Left ventricle myocardium superior (tissue), 1 donor: Measurements from ENCODE around the gene AHCYL2. TPM values are rescaled to one million over a fixed set of nuclear protein-coding genes. Genes with fewer than 3 reads are reported as not detected.
A peak's percentile ranks its signal among the peaks of the same experiment; 100 is the strongest.
"Not testable (repeated sequence)": the region's sequence is repeated elsewhere in the genome, so short reads cannot be mapped to it uniquely, and the experiment has no call there.

Source experiments
- ATAC-seq: fragments of 200-7000 bp; cut with Tn5 transposase; one replicate; pipeline ENCODE4 v1.9.1; 2020; ENCODE audit warnings: mild to moderate bottlenecking, moderate library complexity
- DNase-seq: peaks from one replicate; pipeline ENCODE4 v3.0.0-alpha.2; 2020
- intact Hi-C: fragments of 100-400 bp; cut with micrococcal nuclease; formaldehyde crosslinking; loops from one replicate; pipeline ENCODE4 v1.11.0; 2022
- total RNA-seq: library from RNA; stranded (reverse); fragmentation: NEBNext Ultra II Directional; extraction: Animal tissue kit (Norgen Biotek cat#: 25700); gene quantifications from one replicate; pipeline ENCODE4 v1.2.1, GENCODE V29; 2021
- donor health status: DM: no; HTN: yes; CAD: no; lungs with severe emphysema.

The AHCYL2 gene
- total RNA-seq, 1 donor from 2014 or later = 4.3 TPM

DNA sequence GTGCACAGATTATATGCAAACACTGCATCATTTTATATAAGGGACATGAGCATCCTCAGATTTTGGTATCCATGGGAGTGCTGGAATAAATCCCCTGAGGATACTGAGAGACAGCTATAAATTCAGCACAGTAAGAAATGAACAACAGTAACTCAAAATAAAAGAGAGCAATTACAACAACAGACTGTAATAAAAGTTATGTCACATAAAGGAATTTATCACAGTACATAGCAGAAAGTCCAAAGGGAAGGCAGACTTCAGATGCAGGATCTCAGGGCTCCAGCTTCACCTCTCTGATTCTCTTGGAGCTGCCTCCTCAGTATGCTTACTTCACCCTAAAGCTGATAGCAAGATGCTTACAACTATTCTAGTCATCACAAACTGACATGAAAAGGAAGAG, 165.5 kb downstream of the AHCYL2 start:
- ATAC-seq = no peak
- intact Hi-C loops = no loop called here
- no peak for DNase-seq

DNA sequence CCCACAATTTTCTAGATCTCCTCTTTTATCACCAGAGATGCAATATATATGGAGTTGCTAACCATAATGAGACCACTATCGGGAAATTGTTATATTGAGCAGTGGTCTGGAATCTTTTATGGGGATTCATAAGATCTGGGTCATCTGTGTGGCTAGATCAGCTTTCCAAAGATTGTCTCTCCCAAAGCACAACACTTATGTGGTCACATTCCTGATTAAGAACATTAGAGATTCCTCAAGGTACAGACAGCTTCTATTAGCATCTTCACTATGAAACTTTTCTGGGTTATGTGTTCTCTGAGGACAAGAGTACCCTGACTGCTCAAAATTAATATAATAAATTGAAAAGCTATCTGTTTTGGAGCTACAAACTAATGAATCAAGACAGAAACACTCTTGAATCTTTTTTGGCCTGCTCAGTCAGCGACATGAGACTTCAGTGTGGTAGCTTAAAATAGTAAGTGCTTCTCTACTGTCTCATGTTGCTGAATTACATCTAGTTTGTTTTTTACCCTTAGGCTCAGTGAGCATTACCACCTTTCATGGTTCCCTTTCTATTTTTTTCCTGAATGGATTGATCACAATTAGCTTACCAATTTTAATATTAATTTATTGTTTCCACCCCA, 166.8 kb downstream of the AHCYL2 start:
- DNase-seq = no peak
- peak; percentile 81 for ATAC-seq
- intact Hi-C loops = no loop called here

DNA sequence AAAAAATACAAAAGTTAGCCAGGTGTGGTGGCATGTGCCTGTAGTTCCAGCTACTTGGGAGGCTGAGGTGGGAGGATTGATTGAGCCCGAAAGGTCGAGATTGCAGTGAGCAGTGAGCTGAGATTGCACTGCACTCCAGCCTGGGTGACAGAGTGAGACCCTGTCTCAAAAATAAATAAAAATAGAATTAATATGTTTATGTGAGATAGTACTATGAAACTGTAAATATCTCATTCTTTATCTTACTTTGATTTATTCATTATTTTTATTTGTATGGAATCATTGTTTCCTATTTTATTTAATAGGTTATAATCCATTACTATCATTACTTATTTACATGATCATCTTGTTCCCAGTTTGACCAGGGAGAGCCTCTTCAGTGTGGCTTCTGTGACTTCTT, 168.4 kb downstream of the AHCYL2 start:
- no peak for DNase-seq
- ATAC-seq = no peak
- intact Hi-C loops = no loop called here

DNA sequence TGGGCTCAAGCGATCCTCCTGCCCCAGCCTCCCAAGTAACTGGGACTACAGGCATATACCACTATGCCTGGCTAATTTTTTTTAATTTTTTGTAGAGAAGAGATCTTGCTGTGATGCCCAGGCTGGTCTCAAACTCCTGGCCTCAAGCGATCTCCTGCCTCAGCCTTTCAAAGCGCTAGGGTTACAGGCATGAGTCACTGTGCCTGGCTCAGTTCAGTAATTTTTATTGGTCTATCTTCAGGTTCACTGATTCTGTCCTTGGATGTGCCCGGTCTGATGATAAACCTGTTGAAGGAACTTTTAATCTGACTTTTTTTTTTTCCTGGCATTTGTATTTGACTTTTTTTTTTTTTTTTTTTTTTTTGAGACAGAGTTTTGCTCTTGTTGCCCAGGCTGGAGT, 169.3 kb downstream of the AHCYL2 start:
- DNase-seq = no peak
- no peak for ATAC-seq
- intact Hi-C loops = no loop called here

DNA sequence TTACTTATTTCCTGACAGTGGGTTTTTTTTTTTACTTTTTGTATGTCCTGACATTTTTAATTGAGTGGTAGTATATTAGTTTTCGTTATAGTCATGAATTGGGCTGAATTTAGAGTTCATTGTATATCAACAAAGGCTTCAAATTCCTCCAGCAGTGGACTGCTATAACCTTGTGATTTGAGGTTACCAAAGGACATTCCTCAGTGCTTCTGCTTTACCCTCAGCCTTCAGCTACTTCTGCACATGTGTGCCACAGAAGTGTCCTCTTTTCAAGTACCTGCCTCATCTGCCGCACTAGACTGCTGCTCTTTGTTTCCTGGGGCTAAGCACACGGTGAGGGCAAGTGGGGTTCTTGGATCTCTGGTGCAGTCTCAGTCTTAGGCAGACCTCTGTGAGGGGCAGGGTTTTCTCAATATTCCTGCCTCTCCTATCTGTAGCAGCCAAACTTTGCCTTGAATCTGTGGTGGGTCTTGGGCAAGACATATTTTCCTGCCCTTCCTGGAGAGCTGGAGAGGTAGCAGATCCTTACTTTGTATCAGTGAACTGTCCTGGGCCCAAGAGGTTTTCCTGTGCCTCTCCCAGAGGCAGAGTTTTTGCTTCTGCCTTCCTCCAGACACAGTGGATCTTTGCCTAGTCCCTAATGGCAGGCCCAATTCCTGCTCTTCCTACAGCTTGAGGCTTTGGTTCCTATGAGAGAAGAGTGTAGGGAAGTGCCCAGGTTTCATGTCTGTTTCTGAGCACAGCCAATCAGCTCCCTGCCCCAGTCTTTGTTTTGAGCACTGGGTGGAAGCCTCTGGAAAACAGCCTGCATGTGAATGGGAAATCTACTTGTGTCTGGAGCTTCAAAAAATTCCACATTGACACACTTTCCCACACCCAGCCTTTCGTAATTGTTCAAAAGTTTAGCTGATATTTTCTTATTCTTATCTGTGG, 170.4 kb downstream of the AHCYL2 start:
- ATAC-seq = peak; percentile 45
- no peak for DNase-seq
- intact Hi-C loops = no loop called here

DNA sequence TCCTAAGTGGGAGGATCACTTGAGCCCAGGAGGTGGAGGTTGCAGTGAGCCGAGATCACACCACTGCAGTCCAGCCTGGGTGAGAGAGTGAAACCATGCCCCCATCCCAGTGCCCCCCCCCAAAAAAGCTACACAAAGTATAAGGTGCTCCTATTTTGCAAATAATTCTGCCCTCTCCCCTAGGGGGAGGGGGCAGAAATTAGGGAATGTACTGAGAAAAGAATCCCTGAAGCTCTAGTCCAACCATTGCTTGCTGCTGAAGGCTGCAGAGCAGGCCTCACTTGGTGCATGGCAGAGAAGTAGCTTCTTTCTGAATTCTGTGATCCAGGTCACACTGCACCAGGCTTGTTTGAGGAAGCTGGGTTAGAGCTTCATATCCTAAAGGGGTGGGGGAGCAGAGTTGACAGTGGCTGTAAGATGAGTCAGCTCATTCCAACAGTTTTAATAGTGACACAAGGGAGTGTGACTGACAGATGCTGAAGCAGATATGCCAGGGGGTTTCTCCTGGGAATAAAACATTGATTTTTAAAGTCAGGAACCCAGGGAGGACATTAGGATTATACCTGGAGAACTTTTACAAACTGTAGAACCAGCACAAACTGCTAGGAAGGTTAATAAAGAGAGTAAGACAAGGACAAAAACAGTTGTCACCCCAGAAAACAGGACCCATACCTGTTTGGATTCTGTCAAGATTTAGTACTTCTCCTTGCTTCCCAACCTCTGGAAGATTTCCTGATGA, 176.6 kb downstream of the AHCYL2 start:
- intact Hi-C loops = no loop called here
- no peak for DNase-seq
- no peak for ATAC-seq

DNA sequence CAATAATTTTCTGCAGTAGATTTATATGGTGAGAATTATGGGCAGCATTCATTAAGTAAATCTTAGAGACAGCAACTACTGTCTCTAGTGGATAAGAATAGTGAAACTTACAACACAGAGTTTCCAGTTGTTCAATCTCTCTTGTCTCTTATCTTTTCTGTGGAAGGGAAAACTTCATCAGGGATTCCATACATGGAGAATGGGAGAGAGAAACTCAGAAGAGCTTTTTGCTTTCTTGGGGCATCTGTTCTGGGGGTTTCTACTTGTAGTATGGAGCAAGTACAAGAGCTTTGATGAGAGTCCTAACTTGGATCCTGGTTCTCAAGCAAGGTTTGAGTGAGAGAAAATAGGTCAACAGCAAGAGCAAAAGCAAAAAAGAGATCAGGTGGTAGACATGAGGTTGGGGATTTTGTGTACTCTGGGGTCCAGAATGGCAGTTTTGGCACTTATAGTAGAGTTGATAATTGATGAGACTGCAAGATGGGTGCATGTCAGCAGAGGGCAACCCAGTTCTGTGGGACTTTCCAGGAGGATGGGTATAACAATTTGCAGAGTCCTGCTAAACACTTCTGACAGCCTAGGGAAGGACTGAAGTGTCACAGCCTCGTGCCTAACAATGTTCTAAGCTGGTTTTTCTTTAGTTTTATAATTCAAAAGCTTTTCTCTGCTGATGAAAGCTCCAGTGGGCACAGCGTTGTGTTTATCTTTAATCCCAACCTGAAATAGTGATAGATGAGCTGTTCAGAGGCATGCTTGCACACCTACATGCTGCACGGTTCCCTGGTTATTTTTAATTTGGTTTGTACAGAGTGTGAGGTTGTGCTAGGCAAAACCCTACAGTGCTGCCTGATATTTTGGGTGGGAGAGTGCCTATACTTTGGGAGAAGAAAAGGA, 177.4 kb downstream of the AHCYL2 start:
- intact Hi-C loops = no loop called here
- ATAC-seq (peak; percentile 56), DNase-seq (no peak)

DNA sequence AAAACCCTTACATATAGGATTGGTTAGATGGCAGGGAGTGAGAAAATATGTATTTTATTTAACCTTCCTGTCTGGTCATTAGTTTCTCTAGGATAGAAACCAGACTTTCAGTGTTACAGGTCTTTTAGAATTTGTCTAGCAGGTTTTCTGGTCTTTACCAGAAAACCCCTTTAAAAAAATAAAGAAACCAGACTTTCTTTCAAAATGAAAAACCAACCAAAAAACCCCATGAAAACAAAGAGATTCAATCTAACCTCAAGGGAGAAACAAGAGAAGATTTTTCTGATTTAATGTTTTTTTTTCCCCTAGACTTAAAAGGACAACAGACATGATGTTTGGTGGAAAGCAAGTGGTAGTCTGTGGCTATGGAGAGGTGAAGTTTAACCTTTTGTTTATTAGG, 180.7 kb downstream of the AHCYL2 start:
- intact Hi-C loops = no loop called here
- no peak for DNase-seq
- no peak for ATAC-seq

DNA sequence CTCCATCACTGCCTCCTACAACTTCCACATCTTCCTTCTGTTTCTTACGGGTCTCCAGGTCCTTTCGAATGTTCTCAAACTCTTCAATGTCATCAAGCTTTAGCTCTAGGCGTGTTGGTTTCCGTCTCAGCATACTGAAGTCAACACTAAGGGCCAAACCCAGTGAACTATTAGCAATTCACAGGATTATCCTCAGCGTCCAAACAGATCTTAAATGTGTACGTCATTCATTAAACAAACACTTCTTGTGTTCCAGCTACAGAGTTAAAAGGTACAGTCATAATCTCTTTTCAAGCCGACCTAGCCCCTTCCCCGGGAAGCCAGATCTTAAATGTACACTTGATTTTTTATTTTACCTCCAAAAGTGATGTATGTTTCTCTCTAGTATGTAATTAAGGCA, 185.4 kb downstream of the AHCYL2 start:
- intact Hi-C loops, ATAC-seq, DNase-seq: not testable (repeated sequence)

DNA sequence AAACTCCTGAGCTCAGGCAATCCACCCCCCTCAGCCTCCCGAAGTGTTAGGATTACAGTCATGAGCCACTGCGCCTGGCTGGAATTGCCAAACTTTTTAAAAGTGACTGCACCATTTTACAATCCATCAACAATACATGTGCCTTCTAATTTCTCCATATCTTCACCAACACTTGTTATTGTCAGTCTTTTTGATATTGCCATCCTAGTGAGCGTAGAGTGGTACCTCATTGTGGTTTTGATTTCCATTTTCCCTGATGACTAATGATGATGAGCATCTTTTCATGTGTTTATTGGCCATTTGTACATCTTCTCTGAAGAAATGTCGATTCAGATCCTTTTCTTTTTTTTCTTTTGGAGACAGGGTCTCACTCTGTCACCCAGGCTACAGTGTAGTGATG, 187.7 kb downstream of the AHCYL2 start:
- ATAC-seq (no peak), DNase-seq (no peak)
- intact Hi-C loops = no loop called here

DNA sequence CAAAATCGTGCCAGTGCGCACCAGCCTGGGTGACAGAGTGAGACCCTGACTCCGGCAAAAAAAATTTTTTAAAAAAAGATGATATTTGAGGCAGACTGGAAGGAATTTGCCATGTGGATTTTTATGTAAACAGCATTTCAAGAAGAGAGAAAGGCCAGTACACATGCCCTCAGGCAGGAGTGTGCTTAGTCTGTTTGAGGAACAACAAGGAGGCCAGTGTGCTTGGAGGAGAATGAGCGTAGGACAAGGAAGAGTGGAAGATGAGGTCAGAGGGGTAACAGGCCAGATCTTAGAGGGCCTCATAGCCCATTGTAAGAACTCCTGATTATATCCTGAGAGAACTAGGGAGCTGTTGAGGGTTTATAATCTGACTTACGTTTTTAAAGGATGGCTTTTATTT, 192.2 kb downstream of the AHCYL2 start:
- DNase-seq (no peak), ATAC-seq (no peak)
- intact Hi-C loops = no loop called here

DNA sequence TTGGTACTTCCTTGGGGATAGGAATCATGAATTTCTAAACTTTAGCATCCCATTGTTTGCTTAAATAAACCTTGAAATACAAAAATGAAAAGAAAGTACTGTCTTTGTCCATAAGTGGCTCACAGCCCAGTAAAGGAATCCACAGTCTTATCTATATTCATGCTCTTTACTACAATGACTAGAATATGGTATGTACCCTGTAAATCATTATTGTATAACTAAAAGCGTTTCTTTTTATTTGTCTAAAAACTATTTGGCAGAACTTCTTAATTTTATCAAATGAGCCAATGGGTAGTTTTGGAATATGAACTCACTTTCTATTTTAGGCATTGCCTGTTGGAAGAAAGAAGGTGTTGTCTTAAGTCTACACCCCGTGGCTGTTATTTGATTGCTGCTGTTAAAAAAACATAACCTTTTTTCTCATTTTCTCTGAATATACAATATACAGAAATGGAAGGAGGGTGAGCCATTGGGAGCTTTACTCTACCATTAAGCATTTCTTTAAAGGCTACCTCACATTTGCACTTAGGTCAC, 197.0 kb downstream of the AHCYL2 start:
- intact Hi-C loops = no loop called here
- ATAC-seq = peak; percentile 74

DNA sequence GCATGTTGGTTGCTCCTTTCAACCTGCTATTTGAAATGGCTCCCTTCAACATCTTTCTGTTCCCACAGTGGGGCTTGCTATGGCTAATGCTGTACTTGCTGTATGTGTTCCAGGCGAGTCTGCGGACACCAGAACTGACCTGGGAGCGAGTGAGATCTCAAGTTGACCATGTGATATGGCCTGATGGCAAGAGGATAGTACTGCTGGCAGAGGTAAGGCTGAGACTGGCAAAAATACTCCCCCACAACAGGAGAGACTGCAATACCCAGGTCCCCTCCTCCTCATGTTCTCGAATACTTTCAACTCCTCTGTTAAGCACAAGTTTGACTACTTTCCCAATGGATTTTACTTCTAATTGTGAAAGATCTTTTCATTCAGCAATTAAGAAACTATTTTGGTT, 197.9 kb downstream of the AHCYL2 start:
- intact Hi-C loops = no loop called here
- ATAC-seq = peak; percentile 45
- DNase-seq = no peak

More for the DNA sequence above, 197.0 kb downstream of the AHCYL2 start:
- DNase-seq = no peak

DNA sequence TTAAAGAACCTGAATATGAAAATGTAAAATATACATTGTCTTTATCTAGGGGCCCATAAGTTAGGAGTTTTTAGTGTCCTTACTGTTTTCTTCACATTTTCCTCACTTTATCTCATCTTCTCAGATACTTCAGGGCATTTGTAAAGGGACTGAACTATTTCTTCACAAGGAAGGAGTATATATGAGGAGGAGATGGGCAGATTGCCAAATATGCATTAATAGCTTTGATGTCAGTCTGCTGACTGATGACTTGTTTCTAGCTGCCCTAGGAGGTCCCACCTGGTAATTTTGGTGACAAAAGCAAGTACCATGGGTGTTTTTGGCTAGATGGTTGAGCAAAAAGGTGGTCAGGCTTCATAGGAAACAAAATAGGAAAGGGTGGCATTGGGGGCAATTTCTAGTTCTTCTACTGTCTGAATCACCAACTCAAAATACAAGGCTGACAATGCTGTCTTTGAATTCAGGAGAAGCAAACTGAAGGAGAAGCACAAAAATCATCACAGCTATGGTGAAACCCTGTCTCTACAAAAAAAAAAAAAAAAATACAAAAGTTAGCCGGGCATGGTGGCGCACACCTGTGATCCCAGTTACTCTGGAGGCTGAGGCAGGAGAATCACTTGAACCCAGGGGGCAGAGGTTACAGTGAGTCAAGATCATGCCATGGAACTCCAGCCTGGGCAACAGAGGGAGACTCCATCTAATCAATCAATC, 199.0 kb downstream of the AHCYL2 start:
- no peak for DNase-seq
- ATAC-seq = no peak
- intact Hi-C loops = no loop called here

DNA sequence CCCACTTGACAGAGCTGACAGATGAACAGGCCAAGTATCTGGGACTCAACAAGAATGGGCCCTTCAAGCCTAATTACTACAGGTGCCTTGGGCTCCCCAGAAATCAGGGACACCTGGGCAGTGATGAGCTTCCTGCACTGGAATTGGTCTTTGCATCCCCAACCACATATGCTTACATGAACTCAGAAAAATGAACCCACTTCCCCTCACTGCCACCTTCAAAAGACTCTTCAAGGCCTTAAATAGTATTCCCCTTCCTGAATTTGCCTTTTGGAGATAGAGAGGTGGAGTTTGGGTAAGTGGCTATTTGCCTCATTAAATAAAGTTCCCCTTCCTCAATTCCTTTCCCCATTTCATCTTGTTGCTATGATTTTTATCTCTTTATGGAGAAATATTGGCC, 201.7 kb downstream of the AHCYL2 start:
- intact Hi-C loops = no loop called here

DNA sequence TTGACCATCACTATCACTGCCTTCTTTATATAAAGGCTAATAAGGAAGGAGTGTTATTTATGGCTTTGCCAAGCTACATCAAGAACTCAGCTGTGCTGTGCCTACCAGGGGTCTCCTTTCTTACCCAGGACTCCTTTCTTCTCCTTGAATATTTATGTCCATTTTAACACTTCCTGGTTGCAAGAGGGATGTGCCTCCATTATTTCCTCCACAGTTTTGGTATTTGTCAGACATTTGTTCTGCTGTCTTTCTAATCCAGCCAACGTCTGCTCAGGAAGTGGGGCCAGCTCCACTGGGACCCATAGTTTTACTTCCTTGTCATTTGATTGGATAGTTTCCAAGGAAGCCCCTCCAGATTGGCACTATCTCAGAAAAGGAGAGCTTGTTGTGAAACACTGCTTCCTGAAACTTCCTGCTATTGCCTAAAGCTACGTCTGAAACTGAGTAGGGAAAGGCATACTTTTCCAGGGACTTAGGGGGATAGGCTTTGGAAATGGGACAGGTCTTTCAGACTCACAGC, 202.8 kb downstream of the AHCYL2 start:
- no peak for DNase-seq
- ATAC-seq = no peak
- intact Hi-C loops = no loop called here

More for the DNA sequence above, 201.7 kb downstream of the AHCYL2 start:
- ATAC-seq (no peak), DNase-seq (no peak)

DNA sequence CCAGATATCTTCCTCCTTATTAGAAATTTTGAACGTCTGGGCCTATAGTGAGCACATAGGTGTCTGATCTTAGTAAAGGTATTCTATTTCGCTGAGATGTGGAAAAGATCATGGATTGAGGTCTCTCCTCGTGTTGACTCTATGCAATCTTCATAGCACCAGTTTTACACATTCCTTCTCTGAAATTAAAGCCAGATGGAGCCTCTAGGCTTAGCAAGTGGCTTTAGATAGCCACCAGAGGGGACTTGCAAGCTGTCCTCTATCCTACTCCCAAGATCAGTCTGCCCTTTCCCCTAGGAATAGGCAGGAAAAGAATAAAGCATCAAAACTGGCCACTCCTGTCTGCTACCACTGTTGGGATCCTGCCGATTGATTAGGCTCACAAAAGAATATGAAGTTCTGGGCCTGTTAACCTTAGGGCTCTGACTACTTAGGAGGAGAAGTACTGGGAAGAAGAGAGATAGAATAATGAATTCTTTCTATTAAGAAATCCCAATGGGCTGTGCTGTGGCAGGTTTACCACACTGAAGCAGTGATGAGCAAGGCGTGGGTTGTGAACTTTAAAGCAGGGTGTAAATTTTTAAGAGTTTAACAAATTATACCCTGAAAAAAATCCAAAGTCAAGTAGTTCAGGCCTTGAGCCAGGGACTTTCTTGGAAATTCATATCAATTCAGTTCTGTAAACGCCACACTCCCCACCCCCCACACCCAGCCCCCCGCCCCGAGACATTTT, 207.2 kb downstream of the AHCYL2 start:
- intact Hi-C loops = no loop called here
- ATAC-seq (no peak), DNase-seq (no peak)
